Adrenal gland (tissue), 5 donors: Measurements from ENCODE around the gene NFATC1.

Experiments used
- POLR2A ChIP-seq, 2 donors: fragments of 450-650 bp; IDR thresholded peaks; one replicate each; pipeline ENCODE4 v1.6.1; 2017; ENCODE audit warnings: antibody characterized with exemption in 2 of 2, mild to moderate bottlenecking in 2 of 2, moderate library complexity in 1 of 2
- TF ChIP-seq, protein P1 (sequence below), 6 experiments: fragments of 450-650 bp in 4 of 6; fragments of 200-600 bp in 2 of 6; sonication (generic) in 1 of 6; IDR thresholded peaks; 1 replicate in 5 of 6; 2 replicates in 1 of 6; pipeline versions ENCODE4 v1.5.1 to v1.8.0; 2016 to 2021; ENCODE audit warnings: antibody characterized with exemption in 6 of 6, mild to moderate bottlenecking in 2 of 6, moderate library complexity in 1 of 6
- donor health status: DM: no; HTN: no; CAD: no.

- TF ChIP-seq, protein P1, sequence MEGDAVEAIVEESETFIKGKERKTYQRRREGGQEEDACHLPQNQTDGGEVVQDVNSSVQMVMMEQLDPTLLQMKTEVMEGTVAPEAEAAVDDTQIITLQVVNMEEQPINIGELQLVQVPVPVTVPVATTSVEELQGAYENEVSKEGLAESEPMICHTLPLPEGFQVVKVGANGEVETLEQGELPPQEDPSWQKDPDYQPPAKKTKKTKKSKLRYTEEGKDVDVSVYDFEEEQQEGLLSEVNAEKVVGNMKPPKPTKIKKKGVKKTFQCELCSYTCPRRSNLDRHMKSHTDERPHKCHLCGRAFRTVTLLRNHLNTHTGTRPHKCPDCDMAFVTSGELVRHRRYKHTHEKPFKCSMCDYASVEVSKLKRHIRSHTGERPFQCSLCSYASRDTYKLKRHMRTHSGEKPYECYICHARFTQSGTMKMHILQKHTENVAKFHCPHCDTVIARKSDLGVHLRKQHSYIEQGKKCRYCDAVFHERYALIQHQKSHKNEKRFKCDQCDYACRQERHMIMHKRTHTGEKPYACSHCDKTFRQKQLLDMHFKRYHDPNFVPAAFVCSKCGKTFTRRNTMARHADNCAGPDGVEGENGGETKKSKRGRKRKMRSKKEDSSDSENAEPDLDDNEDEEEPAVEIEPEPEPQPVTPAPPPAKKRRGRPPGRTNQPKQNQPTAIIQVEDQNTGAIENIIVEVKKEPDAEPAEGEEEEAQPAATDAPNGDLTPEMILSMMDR (IDR thresholded peaks at IDR 0.05): no peak
- TF ChIP-seq POLR2A (IDR thresholded peaks at IDR 0.05): no peak
Measured at GRCh38 chr18:79515331-79515730, 119.6 kb downstream of the NFATC1 start.
